ENCODE measurements around the gene PHF12.

PHF12 gene

GRCh38 chr17:28991779-28992178 is 40.5 kb upstream of the PHF12 start:
- Histone ChIP-seq H3K4me3 (no peak overlapping the region), H3K36me3 (no peaks in the 10 kb centered on the region)
- no peak for TF ChIP-seq Cebpa-rat (IDR thresholded peaks at IDR 0.05)

GRCh38 chr17:28989028-28989427 is 37.7 kb upstream of the PHF12 start:
- H3K4me3 ChIP-seq, result no peak overlapping the region
- peaks cover 0 to 14% (median 0%) of the 10 kb centered on the region in 11 experiments; a peak in 3 of 22 replicates for H3K27me3 ChIP-seq
- peak overlapping the region in 2 of 11 experiments; percentile 56 to 57; a peak in 4 of 22 replicates for H3K4me2 ChIP-seq
- H3K36me3 ChIP-seq, result no peaks in the 10 kb centered on the region
- TF ChIP-seq Cebpa-rat (IDR thresholded peaks at IDR 0.05), result no peak
- H3K27ac ChIP-seq, result no peak overlapping the region
- H3K9me3 ChIP-seq (replicated peaks in 1 of 11), result peaks cover 0 to 7% (median 0%) of the 10 kb centered on the region in 11 experiments; a peak in 1 of 22 replicates
- H4K20me1 ChIP-seq, result no peaks in the 10 kb centered on the region; a peak in 1 of 22 replicates
- H3K9ac ChIP-seq, result no peak overlapping the region
- H3K4me1 ChIP-seq, result peaks cover 33 to 44% (median 38%) of the 10 kb centered on the region in 10 experiments

More at GRCh38 chr17:28991779-28992178, 40.5 kb upstream of the PHF12 start:
- Histone ChIP-seq H3K27ac (no peak overlapping the region), H3K9ac (no peak overlapping the region), H3K4me2 (no peak overlapping the region), H4K20me1 (no peaks in the 10 kb centered on the region; a peak in 1 of 22 replicates), H3K27me3 (no peaks in the 10 kb centered on the region; a peak in 1 of 22 replicates), H3K4me1 (peaks cover 6 to 27% (median 16%) of the 10 kb centered on the region in 10 experiments), H3K9me3 (replicated peaks in 1 of 11) (peaks cover 0 to 7% (median 0%) of the 10 kb centered on the region in 11 experiments; a peak in 1 of 22 replicates)

- TF ChIP-seq Cebpa-rat (IDR thresholded peaks at IDR 0.05), result no peak
- Histone ChIP-seq H3K9me3 (replicated peaks in 1 of 11) (peaks cover 0 to 7% (median 0%) of the 10 kb centered on the region in 11 experiments; a peak in 1 of 22 replicates), H3K27me3 (peaks cover 0 to 14% (median 0%) of the 10 kb centered on the region in 11 experiments; a peak in 3 of 22 replicates), H3K27ac (no peak overlapping the region), H3K9ac (no peak overlapping the region), H4K20me1 (no peaks in the 10 kb centered on the region; a peak in 1 of 22 replicates), H3K4me2 (peak overlapping the region in 3 of 11 experiments; percentile 9 to 57 (median 56); a peak in 5 of 22 replicates), H3K4me3 (no peak overlapping the region), H3K36me3 (no peaks in the 10 kb centered on the region), H3K4me1 (peaks cover 39 to 49% (median 44%) of the 10 kb centered on the region in 10 experiments)
These were observed 37.2 kb upstream of the PHF12 start for GRCh38 chr17:28988475-28988874.

DNA sequence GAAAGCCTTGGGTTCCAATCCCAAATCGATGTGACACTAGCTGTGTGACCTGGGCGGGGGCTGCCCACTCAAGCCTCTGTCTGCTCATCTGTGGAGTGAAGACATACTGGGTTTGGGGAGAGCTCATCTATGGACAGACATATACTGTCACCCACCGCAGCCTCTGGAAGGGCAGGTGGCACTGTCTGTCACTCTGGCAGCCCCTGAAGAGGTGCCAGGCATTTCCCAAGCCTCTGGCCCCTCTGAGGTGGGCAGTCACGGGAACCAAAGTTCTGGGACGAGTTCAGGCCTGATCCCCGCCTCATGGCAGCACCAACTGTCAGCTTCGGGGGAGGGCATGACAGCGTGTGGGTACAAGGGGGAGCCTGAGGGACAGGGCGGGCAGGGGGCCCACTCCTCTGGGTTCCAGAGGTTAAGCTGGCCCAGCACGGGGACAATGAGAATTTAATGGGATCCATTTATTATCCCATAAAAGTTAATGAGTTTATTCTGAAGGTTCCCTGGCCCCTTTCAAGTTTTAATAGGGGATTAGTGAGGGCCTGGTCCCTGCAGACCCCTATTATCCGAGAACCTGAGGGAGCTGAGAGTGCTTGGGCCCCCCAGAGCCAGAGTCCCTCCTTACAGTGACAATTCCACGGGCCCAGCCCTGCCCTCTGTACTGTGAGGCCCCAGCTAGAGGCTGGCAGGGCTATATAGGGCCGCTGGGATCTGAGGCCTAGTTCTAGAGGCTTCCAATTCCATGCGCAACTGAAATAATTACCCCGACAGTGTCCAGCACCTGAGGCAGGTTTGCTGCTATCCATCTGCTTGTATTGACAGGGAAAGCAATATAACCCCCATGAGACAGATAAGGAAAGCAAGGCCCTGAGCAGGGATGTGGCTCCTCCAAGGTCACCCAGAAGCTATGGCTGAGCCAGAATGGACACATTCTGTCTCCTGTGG is 35.7 kb upstream of the PHF12 start:
- Histone ChIP-seq H3K4me3 (peak overlapping the region in 1 of 10 experiments; percentile 31; a peak in 1 of 20 replicates), H3K4me2 (peak overlapping the region; percentile 71 to 96 (median 88)), H3K4me1 (peaks cover 53 to 64% (median 59%) of the 10 kb centered on the region in 10 experiments), H3K27ac (peak overlapping the region in 5 of 11 experiments; percentile 4 to 90 (median 87); a peak in 4 of 22 replicates), H3K27me3 (peaks cover 0 to 14% (median 0%) of the 10 kb centered on the region in 11 experiments; a peak in 3 of 22 replicates), H3K36me3 (no peaks in the 10 kb centered on the region), H3K9ac (peak overlapping the region in 8 of 11 experiments; percentile 4 to 54 (median 49); a peak in 6 of 22 replicates), H3K9me3 (replicated peaks in 1 of 11) (peaks cover 0 to 7% (median 0%) of the 10 kb centered on the region in 11 experiments; a peak in 1 of 22 replicates), H4K20me1 (no peaks in the 10 kb centered on the region)
- no peak for TF ChIP-seq Cebpa-rat (IDR thresholded peaks at IDR 0.05)

- Histone ChIP-seq H3K36me3 (no peaks in the 10 kb centered on the region), H4K20me1 (no peaks in the 10 kb centered on the region), H3K27ac (peak overlapping the region in 7 of 11 experiments; percentile 21 to 90 (median 39); a peak in 10 of 22 replicates), H3K4me1 (peaks cover 61 to 73% (median 67%) of the 10 kb centered on the region in 10 experiments), H3K9ac (peak overlapping the region; percentile 23 to 66 (median 50); a peak in 17 of 22 replicates), H3K9me3 (replicated peaks in 1 of 11) (peaks cover 0 to 7% (median 0%) of the 10 kb centered on the region in 11 experiments; a peak in 1 of 22 replicates), H3K4me2 (peak overlapping the region; percentile 71 to 96 (median 88)), H3K27me3 (peaks cover 0 to 14% (median 0%) of the 10 kb centered on the region in 11 experiments; a peak in 3 of 22 replicates), H3K4me3 (peak overlapping the region in 7 of 10 experiments; percentile 16 to 48 (median 31); a peak in 9 of 20 replicates)
- TF ChIP-seq Cebpa-rat (IDR thresholded peaks at IDR 0.05), result no peak
These were observed 34.8 kb upstream of the PHF12 start for GRCh38 chr17:28985950-28986713.

DNA sequence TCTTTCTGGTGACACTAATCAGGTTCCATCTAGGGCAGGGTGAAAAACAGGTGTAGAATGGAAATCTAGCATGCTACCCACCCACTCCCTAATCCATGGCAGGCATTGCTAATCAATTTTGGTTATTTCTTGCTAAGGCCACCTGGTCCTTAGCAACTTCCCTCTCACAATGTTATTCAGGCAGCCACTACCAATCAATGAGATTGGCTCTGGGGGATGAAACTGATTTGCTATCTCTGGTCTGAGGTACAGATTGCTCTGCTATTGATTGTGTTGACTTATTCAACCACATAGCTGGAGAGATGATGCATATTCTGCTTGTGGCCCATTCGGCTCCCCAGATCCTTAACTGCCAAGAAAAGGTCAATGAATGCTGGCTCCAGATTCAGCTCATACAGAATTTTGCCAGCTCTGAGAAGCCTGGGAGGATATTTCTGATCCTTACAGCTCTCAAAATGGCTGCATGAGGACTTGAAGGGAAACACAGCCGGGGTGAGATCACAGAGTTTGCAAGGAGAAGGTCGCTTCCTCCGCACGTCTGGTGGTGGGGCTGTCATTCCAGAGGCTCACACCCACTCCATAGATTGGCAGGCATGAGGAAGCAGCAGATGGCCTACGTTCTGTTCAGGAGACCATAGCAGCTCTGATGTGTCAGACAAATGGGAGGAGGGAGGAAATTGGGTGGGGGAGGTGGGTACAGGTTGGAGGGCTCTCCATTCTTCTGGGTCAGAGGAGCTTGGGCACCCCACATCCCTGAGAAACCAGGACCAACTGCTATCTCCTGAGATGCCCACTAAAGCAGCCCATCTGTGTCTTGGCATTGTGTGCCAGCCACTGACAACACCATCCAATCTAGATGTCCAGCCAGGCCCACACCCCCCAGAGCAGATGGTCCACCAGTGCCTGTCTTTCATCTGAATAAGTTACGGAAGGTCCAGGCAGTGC is 32.2 kb upstream of the PHF12 start:
- Histone ChIP-seq H3K9ac (peak overlapping the region; percentile 53 to 76 (median 70); a peak in 20 of 22 replicates), H3K4me1 (peaks cover 70 to 90% (median 81%) of the 10 kb centered on the region in 10 experiments), H3K27me3 (peaks cover 0 to 14% (median 0%) of the 10 kb centered on the region in 11 experiments; a peak in 3 of 22 replicates), H3K36me3 (no peaks in the 10 kb centered on the region), H3K9me3 (replicated peaks in 1 of 11) (no peaks in the 10 kb centered on the region), H3K27ac (peak overlapping the region; percentile 85 to 90 (median 89)), H3K4me2 (peak overlapping the region; percentile 71 to 96 (median 88)), H4K20me1 (no peaks in the 10 kb centered on the region), H3K4me3 (0 out of 20 replicates have a peak overlapping the region, but pooled peaks of 1 of the 10 experiments have one; percentile 39)
- TF ChIP-seq Cebpa-rat (IDR thresholded peaks at IDR 0.05), result no peak

- peak overlapping the region; percentile 71 to 96 (median 88) for H3K4me2 ChIP-seq
- peak overlapping the region; percentile 85 to 90 (median 89) for H3K27ac ChIP-seq
- H3K4me3 ChIP-seq, result peak overlapping the region in 3 of 10 experiments; percentile 3 to 39 (median 23); a peak in 3 of 20 replicates
- peaks cover 0 to 14% (median 0%) of the 10 kb centered on the region in 11 experiments; a peak in 3 of 22 replicates for H3K27me3 ChIP-seq
- peaks cover 77 to 97% (median 90%) of the 10 kb centered on the region in 10 experiments for H3K4me1 ChIP-seq
- TF ChIP-seq Cebpa-rat (IDR thresholded peaks at IDR 0.05), result peak in 4 of 11 experiments; percentile 18 to 53 (median 24); a peak in 4 of 22 replicates
- H3K36me3 ChIP-seq, result no peaks in the 10 kb centered on the region
- no peaks in the 10 kb centered on the region for H3K9me3 ChIP-seq (replicated peaks in 1 of 11)
- H3K9ac ChIP-seq, result peak overlapping the region; percentile 53 to 76 (median 71)
- no peaks in the 10 kb centered on the region for H4K20me1 ChIP-seq
These were observed 30.9 kb upstream of the PHF12 start for GRCh38 chr17:28982131-28982793.

Measured in BLaER1 treated with 17β-estradiol and CSF1 and Interleukin-3, amounts not matched to agents 10 nM and 100 nM (cell line).